HG03575 (cell line): ENCODE data around the gene B3GAT3.
"Not testable (repeated sequence)": the region's sequence is repeated elsewhere in the genome, so short reads cannot be mapped to it uniquely, and the experiment has no call there.

ENCODE experiments used
- ATAC-seq: cut with Tn5 transposase; IDR thresholded peaks from one replicate; pipeline ENCODE4 v1.9.1; 2021; ENCODE audit not compliant: unreplicated experiment, insufficient number of reproducible peaks, low FRiP score; ENCODE audit errors: extremely low read depth

B3GAT3 gene

GRCh38 chr11:62646825-62647608, 25.2 kb upstream of the B3GAT3 start:
- no peak for ATAC-seq

GRCh38 chr11:62645946-62646824, 24.4 kb upstream of the B3GAT3 start, which contains the start of gene GANAB:
TSS of gene GANAB (minus strand) at chr11:62646613. CDS start at chr11:62646599, 14 bp downstream.
- ATAC-seq = peak; percentile 50

- no peak for ATAC-seq
Measured at GRCh38 chr11:62645671-62645945, 23.8 kb upstream of the B3GAT3 start.

- ATAC-seq = no peak
Measured at GRCh38 chr11:62644220-62644619, 22.4 kb upstream of the B3GAT3 start.

- no peak for ATAC-seq
Measured at GRCh38 chr11:62632492-62632891, 10.7 kb upstream of the B3GAT3 start.

- no peak for ATAC-seq
Measured at GRCh38 chr11:62627713-62628112, 5.9 kb upstream of the B3GAT3 start.

GRCh38 chr11:62622476-62623089, 797 bp upstream of the B3GAT3 start:
- ATAC-seq = no peak

GRCh38 chr11:62621027-62621566, 689 bp downstream of the B3GAT3 start:
- ATAC-seq = no peak

GRCh38 chr11:62616957-62617356, 4.8 kb downstream of the B3GAT3 start:
- not testable (repeated sequence) for ATAC-seq

- no peak for ATAC-seq
Measured at GRCh38 chr11:62615521-62615920, 6.3 kb downstream of the B3GAT3 start.

GRCh38 chr11:62614275-62614674, 7.5 kb downstream of the B3GAT3 start:
- ATAC-seq = no peak

GRCh38 chr11:62613291-62613778, 8.5 kb downstream of the B3GAT3 start:
- no peak for ATAC-seq

- no peak for ATAC-seq
Measured at GRCh38 chr11:62612366-62613290, 9.2 kb downstream of the B3GAT3 start, which contains the start of the genes EML3 and ROM1. TSS of gene EML3 (minus strand) at chr11:62612775. CDS start at chr11:62612457, 318 bp downstream. TSS of gene ROM1 (plus strand) at chr11:62613257. CDS start at chr11:62613282, 25 bp downstream.

GRCh38 chr11:62611705-62612365, 10.0 kb downstream of the B3GAT3 start:
- ATAC-seq = no peak

GRCh38 chr11:62610814-62611704, 10.7 kb downstream of the B3GAT3 start:
- ATAC-seq = no peak

GRCh38 chr11:62610403-62610802, 11.4 kb downstream of the B3GAT3 start:
- no peak for ATAC-seq

GRCh38 chr11:62608776-62609175, 13.0 kb downstream of the B3GAT3 start:
- ATAC-seq = no peak
